HEK293 (cell line): ENCODE measurements around the gene ABCC2.

Source experiments
- BCL11B ChIP-seq: fragments of 450-650 bp; formaldehyde crosslinking; IDR thresholded peaks from 2 replicates; pipeline ENCODE4 v1.5.1; 2016; ENCODE audit warnings: low read depth, missing biosample characterization, missing genetic modification characterization
- KLF10 ChIP-seq: fragments of 450-650 bp; IDR thresholded peaks from 2 replicates; pipeline ENCODE4 v1.5.1; 2018; ENCODE audit warnings: missing biosample characterization, mild to moderate bottlenecking, missing genetic modification characterization
- OVOL3 ChIP-seq: fragments of 450-650 bp; formaldehyde crosslinking; IDR thresholded peaks from 2 replicates; pipeline ENCODE4 v1.5.1; 2016; ENCODE audit warnings: missing biosample characterization, missing genetic modification characterization
- TCF7L2 ChIP-seq: IDR thresholded peaks from 2 replicates; pipeline ENCODE4 v1.6.1; 2011; ENCODE audit warnings: low read depth, mild to moderate bottlenecking, inconsistent platforms, low read length, moderate library complexity, borderline replicate concordance
- ZBTB7A ChIP-seq: fragments of 450-650 bp; formaldehyde crosslinking; IDR thresholded peaks from 2 replicates; pipeline ENCODE4 v1.5.1; 2016; ENCODE audit warnings: low read depth, missing biosample characterization, missing genetic modification characterization
- ZNF114 ChIP-seq: fragments of 450-650 bp; formaldehyde crosslinking; IDR thresholded peaks from 2 replicates; pipeline ENCODE4 v1.5.0; 2017; ENCODE audit warnings: missing biosample characterization, missing genetic modification characterization
- ZNF138 ChIP-seq: fragments of 450-650 bp; formaldehyde crosslinking; IDR thresholded peaks from 2 replicates; pipeline ENCODE4 v1.5.1; 2016; ENCODE audit warnings: missing biosample characterization, missing genetic modification characterization, borderline replicate concordance
- ZNF169 ChIP-seq: fragments of 450-650 bp; formaldehyde crosslinking; IDR thresholded peaks from 2 replicates; pipeline ENCODE4 v1.5.1; 2016; ENCODE audit warnings: missing biosample characterization, missing genetic modification characterization
- ZNF530 ChIP-seq: fragments of 450-650 bp; formaldehyde crosslinking; IDR thresholded peaks from 2 replicates; pipeline ENCODE4 v1.5.1; 2016; ENCODE audit warnings: low read depth, missing biosample characterization, missing genetic modification characterization
- ZNF670 ChIP-seq: fragments of 450-650 bp; formaldehyde crosslinking; IDR thresholded peaks from 2 replicates; pipeline ENCODE4 v1.5.1; 2016; ENCODE audit warnings: missing biosample characterization, missing genetic modification characterization, low read depth
- TF ChIP-seq, protein P1 (sequence below): fragments of 450-650 bp; formaldehyde crosslinking; IDR thresholded peaks from 2 replicates; pipeline ENCODE4 v1.5.1; 2016; ENCODE audit warnings: missing biosample characterization, missing genetic modification characterization
- TF ChIP-seq, protein P2 (sequence below): fragments of 450-650 bp; formaldehyde crosslinking; IDR thresholded peaks from 2 replicates; pipeline ENCODE4 v1.5.1; 2016; ENCODE audit warnings: missing biosample characterization, missing genetic modification characterization
- TF ChIP-seq, protein P3 (sequence below): fragments of 450-650 bp; formaldehyde crosslinking; optimal IDR thresholded peaks from 2 replicates; pipeline ENCODE3; 2016; ENCODE audit warnings: missing biosample characterization, mild to moderate bottlenecking, missing genetic modification characterization
- TF ChIP-seq, protein P4 (sequence below): fragments of 450-650 bp; formaldehyde crosslinking; IDR thresholded peaks from 2 replicates; pipeline ENCODE4 v1.5.1; 2016; ENCODE audit warnings: missing biosample characterization, missing genetic modification characterization

DNA sequence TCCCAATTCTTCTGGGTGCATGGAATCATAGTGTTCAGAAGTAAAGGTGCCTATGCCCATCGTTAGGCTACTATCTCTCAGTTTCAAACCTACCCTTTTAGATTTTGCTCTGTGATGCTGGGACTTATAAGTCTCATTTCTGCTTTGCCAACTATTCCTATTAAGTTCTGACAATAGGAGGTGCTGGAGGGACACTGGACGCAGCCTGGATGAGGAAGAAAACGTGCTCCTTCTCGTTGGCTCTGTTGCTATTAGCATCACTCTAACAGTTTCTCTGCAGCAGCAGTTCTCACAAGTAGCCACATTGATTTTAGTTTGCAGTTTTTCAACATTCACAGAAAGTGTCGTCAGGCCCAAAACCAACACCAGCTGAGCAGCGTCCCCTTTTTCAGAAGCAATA is 72.4 kb downstream of the ABCC2 start:
- TF ChIP-seq, protein P1, sequence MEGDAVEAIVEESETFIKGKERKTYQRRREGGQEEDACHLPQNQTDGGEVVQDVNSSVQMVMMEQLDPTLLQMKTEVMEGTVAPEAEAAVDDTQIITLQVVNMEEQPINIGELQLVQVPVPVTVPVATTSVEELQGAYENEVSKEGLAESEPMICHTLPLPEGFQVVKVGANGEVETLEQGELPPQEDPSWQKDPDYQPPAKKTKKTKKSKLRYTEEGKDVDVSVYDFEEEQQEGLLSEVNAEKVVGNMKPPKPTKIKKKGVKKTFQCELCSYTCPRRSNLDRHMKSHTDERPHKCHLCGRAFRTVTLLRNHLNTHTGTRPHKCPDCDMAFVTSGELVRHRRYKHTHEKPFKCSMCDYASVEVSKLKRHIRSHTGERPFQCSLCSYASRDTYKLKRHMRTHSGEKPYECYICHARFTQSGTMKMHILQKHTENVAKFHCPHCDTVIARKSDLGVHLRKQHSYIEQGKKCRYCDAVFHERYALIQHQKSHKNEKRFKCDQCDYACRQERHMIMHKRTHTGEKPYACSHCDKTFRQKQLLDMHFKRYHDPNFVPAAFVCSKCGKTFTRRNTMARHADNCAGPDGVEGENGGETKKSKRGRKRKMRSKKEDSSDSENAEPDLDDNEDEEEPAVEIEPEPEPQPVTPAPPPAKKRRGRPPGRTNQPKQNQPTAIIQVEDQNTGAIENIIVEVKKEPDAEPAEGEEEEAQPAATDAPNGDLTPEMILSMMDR: no peak
- TF ChIP-seq ZNF138: no peak
- TF ChIP-seq ZBTB7A: no peak
- no peak for TF ChIP-seq KLF10 (tag by site-specific recombination)
- no peak for TF ChIP-seq ZNF530 (tag by site-specific recombination)
- TF ChIP-seq, protein P2, sequence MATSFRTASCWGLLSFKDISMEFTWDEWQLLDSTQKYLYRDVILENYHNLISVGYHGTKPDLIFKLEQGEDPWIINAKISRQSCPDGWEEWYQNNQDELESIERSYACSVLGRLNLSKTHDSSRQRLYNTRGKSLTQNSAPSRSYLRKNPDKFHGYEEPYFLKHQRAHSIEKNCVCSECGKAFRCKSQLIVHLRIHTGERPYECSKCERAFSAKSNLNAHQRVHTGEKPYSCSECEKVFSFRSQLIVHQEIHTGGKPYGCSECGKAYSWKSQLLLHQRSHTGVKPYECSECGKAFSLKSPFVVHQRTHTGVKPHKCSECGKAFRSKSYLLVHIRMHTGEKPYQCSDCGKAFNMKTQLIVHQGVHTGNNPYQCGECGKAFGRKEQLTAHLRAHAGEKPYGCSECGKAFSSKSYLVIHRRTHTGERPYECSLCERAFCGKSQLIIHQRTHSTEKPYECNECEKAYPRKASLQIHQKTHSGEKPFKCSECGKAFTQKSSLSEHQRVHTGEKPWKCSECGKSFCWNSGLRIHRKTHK (tag by site-specific recombination): no peak
- TF ChIP-seq ZNF670 (tag by site-specific recombination): no peak
- TF ChIP-seq BCL11B: no peak
- TF ChIP-seq TCF7L2: no peak
- no peak for TF ChIP-seq ZNF169
- no peak for TF ChIP-seq OVOL3
- no peak for TF ChIP-seq ZNF114 (tag by site-specific recombination)
- TF ChIP-seq, protein P3, sequence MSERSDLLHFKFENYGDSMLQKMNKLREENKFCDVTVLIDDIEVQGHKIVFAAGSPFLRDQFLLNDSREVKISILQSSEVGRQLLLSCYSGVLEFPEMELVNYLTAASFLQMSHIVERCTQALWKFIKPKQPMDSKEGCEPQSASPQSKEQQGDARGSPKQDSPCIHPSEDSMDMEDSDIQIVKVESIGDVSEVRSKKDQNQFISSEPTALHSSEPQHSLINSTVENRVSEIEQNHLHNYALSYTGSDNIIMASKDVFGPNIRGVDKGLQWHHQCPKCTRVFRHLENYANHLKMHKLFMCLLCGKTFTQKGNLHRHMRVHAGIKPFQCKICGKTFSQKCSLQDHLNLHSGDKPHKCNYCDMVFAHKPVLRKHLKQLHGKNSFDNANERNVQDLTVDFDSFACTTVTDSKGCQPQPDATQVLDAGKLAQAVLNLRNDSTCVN (tag by site-specific recombination): no peak
- TF ChIP-seq, protein P4, sequence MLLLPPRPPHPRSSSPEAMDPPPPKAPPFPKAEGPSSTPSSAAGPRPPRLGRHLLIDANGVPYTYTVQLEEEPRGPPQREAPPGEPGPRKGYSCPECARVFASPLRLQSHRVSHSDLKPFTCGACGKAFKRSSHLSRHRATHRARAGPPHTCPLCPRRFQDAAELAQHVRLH (tag by site-specific recombination): no peak
